Omental fat pad (tissue), 4 donors: ENCODE data around the gene SEMA4D. TPM values are rescaled to one million over a fixed set of nuclear protein-coding genes. Genes with fewer than 3 reads are reported as not detected.
A peak's percentile ranks its signal among the peaks of the same experiment; 100 is the strongest.

Source experiments
- ATAC-seq: fragments of 150-250 bp; one replicate; pipeline ENCODE4 v1.9.1; 2016; ENCODE audit warnings: mild to moderate bottlenecking, moderate library complexity; ENCODE audit not compliant: low FRiP score
- DNase-seq: peaks from one replicate; pipeline ENCODE4 v3.0.0-alpha.2; 2019; ENCODE audit warnings: low spot score
- total RNA-seq, 4 donors: library from RNA; depleted of rRNA; stranded (reverse); fragments of >200 nt; gene quantifications; one replicate each; pipeline ENCODE4 v1.1.0, GENCODE V29; 2016
- TF ChIP-seq, protein P1 (sequence below), 3 donors: fragments of 450-650 bp; IDR thresholded peaks; one replicate each; pipeline ENCODE4 v1.5.1; 2016 to 2017; ENCODE audit warnings: antibody characterized with exemption in 3 of 3, mild to moderate bottlenecking in 3 of 3, moderate library complexity in 2 of 3

SEMA4D gene
- total RNA-seq, 4 donors from 2014 or later: 14.2 to 49.5 (median 18.3) TPM

DNA sequence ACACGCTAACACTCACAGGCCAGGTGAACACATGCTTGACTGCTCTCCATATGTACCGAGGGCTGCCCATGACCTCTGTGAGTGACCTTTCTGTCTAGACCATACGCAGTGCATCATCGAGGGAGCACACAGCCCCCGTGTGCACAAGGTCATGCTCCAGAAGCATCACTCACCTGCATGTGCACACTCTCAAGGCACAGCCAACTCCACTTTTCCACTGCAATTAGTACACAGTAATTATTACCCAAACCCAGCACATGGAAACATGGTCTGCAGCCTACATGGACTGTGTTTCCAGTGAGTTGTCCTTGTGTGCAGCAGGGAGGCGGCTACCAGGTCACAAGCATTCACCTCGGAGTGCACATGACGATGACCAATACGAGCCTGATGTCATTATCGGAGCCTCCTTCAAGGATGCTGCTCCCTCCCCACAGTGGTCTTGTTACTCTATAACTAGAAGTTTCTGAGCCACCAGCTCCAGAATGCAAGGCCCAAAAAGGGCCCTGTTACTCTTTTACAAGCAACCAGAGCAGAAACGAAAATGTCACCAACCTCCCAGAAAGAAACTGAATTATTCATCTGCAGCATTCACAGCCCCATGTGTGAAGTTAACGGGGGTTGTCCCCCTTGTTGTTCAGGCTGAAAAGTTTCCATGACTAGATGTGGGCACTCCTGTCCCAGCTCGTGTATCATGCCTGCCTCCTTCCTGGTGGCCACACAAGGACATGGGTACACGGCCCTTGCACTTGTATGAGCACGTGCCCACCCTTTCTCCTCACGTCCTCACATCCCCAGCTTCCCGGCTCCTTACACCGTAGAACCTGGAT lies 31.2 kb downstream of the SEMA4D start:
- no peak for ATAC-seq
- TF ChIP-seq, protein P1, sequence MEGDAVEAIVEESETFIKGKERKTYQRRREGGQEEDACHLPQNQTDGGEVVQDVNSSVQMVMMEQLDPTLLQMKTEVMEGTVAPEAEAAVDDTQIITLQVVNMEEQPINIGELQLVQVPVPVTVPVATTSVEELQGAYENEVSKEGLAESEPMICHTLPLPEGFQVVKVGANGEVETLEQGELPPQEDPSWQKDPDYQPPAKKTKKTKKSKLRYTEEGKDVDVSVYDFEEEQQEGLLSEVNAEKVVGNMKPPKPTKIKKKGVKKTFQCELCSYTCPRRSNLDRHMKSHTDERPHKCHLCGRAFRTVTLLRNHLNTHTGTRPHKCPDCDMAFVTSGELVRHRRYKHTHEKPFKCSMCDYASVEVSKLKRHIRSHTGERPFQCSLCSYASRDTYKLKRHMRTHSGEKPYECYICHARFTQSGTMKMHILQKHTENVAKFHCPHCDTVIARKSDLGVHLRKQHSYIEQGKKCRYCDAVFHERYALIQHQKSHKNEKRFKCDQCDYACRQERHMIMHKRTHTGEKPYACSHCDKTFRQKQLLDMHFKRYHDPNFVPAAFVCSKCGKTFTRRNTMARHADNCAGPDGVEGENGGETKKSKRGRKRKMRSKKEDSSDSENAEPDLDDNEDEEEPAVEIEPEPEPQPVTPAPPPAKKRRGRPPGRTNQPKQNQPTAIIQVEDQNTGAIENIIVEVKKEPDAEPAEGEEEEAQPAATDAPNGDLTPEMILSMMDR (IDR thresholded peaks at IDR 0.05): no peak

DNA sequence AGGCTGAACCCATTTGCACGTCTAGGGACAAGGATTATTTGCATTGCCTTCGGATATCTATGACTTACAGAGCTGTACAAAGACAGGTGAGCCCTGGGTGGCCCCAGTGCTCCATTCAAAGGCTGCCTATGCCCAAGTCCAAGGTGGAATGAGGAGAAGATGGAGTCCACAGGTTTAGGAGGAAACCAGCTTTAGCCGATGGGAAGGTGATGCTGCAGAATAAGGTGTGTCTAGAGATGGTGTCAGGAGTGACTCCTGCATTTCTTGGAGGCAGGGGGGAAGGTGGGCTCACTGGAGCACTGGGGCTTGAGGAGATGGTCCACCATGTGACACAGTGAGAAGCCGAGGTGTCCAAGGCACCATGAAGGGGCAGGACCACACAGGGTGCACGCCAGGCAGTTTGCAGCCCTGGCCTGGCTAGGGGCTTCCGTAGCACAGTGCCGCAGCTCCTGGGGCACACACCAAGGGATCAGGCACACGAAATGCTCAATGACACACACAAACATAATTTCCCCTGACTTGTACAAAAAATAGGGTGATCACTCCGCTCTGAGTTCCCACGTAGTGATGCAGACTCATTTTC lies 32.1 kb downstream of the SEMA4D start:
- DNase-seq (no peak), ATAC-seq (no peak)
- TF ChIP-seq, protein P1 (IDR thresholded peaks at IDR 0.05): no peak

More for the DNA sequence above, 31.2 kb downstream of the SEMA4D start:
- DNase-seq: peak; percentile 18

DNA sequence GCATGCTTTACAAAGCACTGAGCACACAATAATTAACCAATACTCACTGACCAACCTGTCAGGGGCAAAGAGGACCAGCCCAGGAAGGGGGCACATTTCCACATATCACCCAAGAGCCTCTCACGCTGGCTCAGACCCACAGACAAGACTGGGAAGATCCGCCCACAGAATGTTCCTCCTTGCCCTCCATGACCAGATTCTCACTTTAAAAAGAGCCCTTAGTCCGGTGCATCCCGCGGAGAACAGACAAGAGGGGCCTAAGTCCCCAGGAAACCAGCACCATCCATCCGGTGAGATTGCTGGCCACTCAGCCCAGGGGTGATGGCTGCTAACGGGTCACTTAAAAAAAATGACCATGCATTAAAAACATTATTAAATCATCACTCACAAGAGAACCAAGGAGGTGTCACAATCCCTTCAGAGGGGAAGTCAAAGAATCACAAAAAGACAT lies 32.9 kb downstream of the SEMA4D start:
- no peak for ATAC-seq
- TF ChIP-seq, protein P1 (IDR thresholded peaks at IDR 0.05): no peak
- DNase-seq: no peak

- no peak for DNase-seq
- TF ChIP-seq, protein P1 (IDR thresholded peaks at IDR 0.05): no peak
- ATAC-seq: no peak
Measured at GRCh38 chr9:89464300-89464901, 33.5 kb downstream of the SEMA4D start.

DNA sequence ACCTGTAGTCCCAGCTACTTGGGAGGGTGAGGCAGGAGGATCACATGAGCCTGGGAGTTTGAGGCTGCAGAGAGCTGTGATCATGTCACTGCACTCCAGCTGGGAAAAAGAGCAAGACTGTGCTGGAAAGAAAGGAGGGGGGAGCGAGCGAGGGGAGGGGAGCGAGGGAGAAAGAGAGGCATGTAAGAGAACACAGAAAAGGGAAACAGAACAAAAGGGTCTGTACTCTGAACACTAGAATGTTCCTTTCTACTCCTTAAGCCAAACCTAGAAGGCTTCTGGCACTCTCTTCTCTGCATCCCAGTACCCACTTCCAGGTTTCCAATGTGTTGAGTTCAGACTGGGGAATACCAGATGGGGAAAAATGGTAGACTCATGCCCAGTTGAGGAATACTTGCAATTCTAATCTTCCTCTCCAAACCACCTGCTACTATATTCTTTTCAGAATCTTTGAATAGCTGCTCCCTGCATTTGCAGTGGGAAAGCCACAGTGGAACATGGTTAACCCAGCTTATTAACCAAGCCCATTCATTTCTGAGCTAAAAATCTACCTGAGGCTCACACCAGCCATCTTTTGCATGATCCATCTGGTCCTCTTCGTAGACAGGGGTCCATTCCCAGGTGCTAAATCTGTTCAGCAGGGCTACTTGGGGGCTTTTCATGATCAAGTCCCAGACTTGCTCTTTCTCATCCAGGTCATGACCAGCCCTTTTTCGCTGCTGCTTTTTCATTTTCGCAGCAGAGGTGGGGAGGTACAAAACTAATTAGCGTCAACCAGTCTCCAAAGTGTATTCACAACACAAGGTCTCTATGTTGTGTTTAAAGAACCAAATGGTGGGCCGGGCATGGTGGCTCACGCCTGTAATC lies 34.9 kb downstream of the SEMA4D start:
- ATAC-seq (no peak), DNase-seq (no peak)
- TF ChIP-seq, protein P1 (IDR thresholded peaks at IDR 0.05): no peak

- no peak for DNase-seq
- no peak for ATAC-seq
- TF ChIP-seq, protein P1 (IDR thresholded peaks at IDR 0.05): no peak
Measured at GRCh38 chr9:89462199-89462598, 35.7 kb downstream of the SEMA4D start.
